ENCODE data around the gene FAM171A2.

Gene FAM171A2

DNA sequence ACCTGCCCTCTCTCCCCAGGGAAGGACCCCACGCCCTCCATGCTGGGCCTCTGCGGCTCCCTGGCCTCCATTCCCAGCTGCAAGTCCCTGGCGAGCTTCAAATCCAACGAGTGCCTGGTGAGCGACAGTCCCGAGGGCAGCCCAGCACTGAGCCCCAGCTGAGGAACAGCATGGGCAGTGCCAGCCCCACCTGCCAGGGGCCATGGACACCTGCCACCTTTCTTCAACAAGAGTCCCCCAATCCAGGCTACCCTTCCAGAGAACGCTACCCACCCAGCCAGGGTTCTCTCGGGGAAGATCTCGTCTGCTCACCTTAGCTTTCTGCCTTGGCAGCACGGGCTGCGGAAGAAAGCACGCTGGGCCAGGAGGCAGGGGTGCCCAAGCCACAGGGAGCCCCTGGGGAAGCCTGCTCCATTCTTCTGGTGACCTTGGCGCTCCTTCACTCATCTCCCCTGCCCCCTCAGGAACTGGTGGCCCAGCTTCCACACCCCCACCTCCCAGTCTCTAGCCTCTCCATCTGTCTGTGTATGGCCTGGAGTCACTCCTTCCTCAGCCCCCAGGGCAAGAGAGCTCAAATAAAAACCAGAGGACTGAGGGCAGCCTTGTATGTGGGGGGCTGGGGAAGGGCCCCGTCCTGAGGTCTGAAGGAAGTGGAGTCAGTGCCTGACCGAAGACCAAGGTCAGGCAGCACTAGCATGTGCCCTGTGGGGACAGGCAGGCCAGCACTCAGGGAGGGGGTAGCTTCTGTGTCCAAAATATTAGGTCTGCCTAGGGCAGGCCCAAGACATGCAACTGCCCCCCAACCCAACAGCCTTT, 45.4 kb downstream of the FAM171A2 start:
- no peak for DNase-seq

DNA sequence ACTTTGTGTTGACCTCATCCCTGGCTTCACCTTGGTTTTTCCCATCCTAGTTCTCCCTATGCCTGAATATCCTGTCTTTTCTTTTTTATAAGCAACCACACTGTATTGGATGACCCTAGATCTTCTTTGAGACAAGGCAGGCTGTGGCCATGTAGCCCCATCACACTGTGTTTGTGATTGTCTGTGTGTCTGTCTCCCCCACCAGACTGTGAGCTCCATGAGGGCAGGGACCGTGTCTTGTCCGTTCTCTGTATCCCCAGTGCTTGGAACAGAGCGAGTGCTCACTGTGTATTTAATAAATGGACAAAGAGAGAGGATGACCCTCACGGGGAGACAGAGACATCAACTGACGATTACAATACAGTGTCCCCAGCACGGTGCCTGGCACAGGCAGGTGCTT, 46.1 kb downstream of the FAM171A2 start:
- DNase-seq, result no peak

DNA sequence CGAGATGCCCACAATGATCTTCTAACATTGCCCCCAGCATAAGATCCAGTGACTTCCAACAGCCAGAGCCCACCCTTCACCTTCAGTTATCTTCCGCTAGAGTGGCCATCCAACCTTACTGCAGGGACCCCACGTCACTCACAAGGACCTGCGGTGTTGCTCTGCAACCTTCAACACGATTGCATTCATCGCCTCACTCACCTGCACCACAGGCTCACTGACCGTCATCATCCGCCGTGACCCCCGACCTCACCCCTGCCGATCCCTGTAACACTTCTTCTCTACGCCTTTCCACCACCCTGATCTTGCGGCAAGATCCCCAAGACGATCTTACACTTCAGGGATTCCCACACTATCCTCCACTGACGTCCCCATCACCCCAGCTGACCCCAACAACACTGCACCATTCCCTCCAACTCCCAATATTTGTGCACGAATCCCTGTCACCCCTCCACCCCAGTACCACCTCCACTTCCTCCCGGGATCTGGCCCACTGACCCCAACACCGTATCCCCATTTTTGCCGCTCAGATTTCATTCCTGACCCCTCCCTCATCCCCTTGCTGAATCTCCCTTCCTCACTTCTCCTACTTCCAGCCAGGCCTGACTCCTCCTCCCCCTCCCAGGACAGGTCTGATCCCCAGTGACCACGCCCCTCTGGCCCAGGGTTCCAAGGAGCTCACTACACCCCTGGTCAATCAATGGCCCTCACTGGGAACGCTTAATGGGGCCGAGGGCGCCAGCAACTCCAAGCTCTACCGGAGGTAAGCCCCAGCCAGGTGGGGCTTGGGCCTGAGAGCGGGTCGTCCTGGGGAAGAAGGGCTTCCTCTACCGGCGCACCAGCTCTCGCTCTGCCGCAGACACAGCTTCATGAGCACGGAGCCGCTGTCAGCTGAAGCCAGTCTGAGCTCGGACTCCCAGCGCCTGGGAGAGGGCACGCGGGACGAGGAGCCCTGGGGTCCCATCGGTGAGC, 47.6 kb downstream of the FAM171A2 start:
- DNase-seq, result peak in 1 of 2 experiments; percentile 54

DNA sequence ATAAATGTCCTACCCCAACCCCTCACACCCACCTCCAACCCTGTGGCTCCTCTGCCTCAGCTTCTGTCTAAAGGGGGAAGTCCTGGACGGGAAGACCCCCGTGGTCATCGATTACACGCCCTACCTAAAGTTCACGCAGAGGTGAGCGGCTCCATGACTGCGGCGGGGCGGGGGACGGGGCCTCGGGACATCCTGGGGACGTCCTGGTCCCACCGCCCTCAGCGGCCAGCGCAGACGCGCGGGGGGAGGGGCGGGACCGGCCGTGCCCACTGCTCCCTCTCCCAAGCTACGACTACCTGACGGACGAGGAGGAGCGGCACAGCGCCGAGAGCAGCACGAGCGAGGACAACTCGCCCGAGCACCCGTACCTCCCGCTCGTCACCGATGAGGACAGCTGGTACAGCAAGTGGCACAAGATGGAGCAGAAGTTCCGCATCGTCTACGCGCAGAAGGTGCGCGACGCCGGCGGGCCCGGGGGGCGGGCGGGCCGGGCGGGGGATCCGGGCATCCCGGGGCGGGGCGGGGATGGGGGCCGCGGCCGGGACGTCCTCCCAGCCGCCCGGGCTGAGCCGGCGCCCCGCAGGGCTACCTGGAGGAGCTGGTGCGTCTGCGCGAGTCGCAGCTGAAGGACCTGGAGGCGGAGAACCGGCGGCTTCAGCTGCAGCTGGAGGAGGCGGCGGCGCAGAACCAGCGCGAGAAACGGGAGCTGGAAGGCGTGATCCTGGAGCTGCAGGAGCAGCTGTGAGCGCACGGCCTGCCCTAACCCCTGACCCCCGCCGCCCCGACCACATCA, 48.6 kb downstream of the FAM171A2 start:
- DNase-seq, result peak; percentile 48 to 91

DNA sequence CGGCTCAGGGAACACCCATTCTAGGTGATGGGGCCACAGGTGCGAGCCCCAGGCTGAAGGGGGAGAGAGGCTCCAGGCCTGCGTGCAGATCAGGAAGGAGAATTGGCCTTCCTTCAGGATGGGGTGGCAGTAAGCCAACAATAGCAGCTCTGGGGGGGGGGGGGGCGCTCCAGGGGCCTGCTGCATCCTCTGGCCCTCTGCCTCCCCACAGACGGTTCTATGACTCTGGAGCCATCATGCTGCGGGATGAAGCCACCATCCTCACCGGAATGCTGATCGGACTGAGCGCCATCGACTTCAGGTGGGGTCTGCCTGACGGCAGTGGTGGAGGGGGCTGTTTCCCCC, 49.2 kb downstream of the FAM171A2 start:
- DNase-seq, result no peak

DNA sequence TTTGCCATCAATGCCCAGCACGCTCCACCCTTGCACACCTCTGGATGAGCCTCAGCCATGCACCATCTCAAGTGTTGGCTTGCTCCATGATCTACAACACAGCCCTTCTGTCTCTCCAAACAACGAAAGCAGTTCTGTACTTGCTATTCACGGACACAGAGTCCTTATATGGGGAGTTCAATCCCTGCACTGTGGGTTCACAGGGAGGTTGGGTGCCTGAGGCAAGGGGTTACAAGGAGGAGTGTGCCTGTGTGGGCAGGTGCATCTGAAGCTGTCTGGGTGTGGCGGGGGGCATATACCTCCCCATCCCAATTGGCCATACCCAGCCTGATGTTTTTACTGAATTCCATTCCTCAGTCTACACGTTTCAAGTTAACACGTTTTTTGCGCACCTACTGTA, 49.6 kb downstream of the FAM171A2 start:
- DNase-seq, result no peak

DNA sequence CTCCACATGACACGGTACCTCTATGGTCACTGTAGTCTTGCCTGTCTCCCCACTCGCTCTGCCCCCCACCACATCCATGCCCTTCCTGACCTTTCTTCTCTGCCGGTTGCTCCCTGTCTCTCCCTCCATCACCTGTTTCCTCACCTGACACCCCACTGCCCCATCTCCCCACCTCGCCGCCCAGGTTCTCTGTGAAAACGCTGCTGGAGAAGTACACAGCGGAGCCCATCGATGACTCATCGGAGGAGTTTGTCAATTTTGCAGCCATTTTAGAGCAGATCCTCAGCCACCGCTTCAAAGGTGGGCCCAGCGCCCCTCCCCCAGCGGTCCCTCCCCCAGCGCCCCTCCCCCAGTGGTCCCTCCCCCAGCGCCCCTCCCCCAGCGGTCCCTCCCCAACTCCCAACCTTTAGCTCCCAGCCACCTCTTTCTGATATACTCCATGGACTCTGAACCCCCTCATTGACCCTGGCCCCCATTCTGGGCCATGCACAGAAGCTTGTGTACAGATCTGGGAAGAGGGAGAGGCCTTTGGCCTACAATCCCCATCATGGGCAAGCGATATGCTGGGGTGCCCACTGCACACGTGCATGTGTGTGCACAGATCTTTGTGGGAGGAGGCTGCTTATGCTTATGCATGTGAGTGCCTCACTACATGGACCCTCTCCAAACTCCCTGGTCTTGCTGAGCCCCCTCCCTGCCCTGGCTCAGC, 51.1 kb downstream of the FAM171A2 start:
- no peak for DNase-seq

DNA sequence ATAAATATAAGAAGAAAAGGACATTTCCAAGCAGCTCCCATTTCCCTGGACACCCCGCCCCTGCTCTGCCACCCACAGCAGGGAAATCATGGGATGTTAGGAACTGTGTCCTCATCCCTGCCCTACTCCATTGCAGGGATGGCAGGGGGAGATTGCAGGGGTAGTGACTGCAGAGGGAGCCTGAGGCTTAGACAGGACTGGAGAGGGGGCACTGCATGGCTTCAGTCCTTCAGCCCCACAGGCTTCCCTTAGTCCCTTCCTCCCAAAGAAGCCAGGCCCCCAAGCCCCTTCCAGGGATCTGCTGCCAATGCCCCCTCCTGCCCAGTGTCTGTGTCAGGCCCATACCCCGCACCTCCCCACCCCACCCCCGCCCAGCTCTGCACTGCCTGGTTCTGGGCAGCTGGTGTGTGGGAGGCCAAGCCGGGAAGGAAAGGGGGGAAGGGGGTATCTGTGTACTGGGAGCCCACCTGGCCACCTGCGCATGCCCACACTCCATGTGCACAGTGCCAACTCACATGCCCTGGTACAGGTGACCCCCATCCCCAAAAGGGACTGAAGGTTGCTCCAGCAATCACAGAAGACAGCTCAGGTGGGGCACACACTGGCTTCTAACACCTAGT, 52.0 kb downstream of the FAM171A2 start:
- DNase-seq, result no peak

DNA sequence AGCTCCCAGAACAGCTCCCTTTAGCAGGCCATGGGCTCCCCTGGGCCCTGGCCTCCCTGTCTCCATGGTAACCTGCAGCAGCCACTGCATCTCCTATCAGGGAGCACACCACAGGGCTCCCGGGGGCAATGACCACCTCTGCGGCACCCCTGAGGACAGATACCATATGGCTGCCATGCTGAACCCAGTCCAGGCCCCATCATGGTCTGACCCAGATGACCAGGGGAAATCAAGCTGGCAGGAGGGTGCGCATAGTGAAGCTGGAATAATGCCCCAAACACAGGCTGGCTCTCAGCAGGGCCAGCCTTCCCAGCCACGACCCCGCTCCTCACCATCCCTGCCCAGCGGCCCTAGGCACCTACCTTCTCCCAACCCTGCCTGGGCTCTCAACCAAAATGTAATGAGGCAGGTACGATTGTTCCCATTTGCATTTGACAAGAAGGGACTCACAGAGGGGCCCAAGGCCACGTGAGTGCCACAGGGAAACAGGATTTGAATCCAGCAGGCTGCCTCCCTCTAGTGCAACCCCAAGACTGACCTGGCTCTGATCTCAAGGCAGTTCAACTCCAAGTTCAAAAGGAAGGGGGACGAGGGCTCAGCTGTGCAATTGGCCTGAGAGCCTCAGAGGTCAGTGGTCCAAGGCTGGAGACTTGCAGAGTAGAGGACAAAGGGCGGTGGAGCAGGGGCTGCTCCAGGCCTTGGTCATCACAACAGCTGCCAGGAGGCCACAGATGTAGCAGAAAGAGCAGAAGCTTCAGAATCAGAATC, 52.9 kb downstream of the FAM171A2 start:
- DNase-seq, result no peak

DNA sequence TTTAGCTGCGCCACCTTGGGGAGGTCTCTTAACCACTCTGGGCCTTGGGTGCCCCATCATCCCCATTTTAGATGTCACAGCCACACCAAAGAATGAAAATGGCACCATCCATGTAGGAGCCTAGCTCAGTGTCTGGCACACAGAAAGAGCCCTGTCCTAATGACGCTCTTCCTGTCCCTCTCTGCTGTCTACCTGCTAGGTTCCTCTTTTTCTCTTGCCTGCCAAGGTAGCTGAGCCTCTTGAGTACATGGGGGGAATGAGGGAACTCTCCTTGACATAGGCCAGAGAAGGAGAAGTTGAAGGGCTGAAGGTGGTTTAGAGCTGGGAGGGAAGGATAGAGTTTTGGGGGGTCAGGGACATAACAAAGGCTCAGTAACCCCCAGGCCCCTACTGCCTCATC, 53.5 kb downstream of the FAM171A2 start:
- no peak for DNase-seq

DNA sequence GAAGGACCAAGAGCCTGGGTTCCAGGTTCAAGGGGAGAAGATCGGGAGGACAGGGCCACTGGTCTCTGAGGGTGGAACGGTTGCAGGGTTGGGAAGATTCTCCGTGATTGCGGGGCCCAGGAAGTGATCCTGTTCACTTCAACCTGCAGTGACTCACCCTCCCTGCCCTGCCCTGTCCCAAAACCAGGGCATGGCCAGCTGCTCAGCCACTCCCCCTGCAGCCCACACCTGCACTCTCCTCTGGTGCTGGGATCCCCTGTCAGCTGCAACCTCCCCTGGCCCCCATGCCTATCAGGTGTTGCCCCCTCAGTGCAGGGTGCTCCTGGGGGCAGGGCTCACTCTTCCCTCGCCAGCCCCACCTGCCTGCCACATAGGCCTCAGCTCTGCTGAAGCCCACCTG, 54.2 kb downstream of the FAM171A2 start:
- DNase-seq, result no peak

DNA sequence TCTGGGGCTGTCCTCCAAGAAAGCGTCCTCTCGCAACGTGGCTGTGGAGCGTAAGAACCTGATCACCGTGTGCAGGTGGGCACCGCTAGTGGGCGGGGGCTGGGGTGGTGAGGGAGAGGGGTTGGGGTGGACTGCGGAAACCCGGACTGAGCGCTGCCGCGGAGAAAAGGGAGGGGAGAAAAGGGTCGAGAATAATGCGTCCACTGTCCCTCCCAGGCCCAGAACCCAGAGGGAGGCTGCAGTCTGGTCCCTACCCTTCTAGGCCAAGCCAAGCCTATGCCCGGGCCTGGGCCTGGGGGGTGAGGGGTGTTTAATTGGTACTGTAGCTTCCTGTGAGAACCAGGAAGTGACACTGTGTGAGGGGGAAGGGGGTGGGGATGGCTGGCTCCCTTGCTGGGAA, 54.8 kb downstream of the FAM171A2 start:
- peak; percentile 44 to 78 for DNase-seq

DNA sequence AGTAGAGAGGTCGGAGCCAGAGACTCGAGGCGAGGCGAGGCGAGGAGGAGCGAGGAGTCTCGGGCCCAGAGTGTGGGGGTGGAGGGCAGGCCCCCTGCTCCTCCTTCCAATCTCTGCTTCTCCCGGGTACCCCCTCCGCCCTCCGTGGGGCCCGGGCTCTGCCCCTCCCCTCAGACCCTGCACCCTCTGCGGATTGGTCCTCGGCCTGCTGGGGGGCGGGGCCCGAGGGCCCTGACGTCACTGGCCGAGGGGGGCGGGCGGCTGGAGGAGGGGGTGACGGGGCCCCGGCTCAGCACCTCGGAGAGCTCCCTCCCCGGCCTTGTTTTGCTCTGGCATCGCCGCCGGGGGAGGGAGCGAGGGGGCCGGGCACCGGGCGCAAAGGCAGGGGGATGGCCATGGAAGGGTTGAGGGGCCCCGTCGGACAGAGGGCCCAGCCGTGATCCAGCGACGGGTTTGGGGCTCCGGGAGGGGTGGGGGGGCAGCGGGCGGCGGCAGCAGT, 55.3 kb downstream of the FAM171A2 start, which contains the start of gene RUNDC3A:
Gene RUNDC3A (plus strand): TSS at position 282 of the 499 bp plus-strand sequence. CDS start 232 bp downstream, outside the sequence.
- peak; percentile 73 to 94 for DNase-seq

DNA sequence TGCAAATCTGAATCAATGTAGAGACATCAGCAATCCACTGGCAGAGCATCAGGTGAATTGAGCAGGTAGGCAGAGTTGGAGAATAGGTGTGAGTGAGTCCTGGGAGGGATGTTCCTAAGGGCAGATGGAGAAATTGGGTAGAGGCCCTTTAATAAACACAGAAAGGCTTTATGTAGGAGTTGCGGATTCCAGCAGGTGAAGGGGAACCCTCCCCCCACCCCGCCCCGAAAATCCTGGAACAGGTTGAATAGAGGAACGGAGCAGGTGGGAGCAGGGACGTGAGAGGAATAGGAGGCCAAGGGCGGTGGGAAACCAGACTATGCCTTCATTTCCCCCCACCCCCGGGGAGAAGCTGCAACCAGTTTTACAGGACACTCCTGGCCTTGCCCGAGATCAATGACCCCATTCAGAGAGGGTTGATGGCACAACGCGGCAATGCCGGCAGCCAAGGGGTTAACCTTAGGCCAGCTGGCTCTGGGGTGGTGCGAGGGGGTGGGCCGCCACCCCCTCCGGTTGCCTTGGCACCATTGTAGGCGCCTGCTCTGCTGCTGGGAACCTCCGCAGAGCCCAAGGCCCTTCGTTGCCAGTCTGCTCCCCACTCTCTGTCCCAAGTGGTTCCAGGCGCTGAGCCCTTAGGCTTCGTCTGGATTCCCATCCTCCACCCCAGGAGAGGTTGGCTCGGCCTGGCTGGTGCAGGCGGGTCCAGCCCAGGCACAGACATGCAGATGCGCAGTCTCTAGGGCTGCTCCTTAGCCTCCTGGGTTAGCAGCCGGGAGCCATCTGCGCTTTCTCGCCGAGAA, 56.1 kb downstream of the FAM171A2 start:
- DNase-seq, result peak; percentile 73 to 89

DNA sequence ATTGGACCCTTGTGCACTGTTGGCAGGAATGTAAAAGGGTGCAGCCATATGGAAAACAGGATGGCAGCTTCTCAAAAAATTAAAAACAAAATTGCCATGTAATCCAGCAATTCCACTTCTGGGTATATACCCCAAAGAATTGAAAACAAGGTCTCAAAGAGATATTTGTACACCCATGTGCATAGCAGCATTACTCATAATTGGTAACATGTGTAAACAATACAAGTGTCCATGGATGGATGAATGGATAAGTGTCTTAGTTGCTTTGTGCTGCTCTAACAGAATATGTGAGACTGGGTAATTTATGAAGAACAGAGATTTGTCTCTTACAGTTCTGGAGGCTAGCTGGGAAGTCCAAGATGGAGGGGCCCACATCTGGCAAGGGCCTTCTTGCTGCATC, 59.0 kb downstream of the FAM171A2 start:
- DNase-seq, result no peak

All from NCI-H526 (cell line).